HS-27A (cell line): ENCODE measurements around the gene RRM1.
"Not testable (repeated sequence)": the region's sequence is repeated elsewhere in the genome, so short reads cannot be mapped to it uniquely, and the experiment has no call there.

ENCODE experiments used
- DNase-seq: peaks from one replicate; pipeline ENCODE4 v3.0.0-alpha.2; 2012; ENCODE audit warnings: low read depth, missing footprints

Gene RRM1

DNA sequence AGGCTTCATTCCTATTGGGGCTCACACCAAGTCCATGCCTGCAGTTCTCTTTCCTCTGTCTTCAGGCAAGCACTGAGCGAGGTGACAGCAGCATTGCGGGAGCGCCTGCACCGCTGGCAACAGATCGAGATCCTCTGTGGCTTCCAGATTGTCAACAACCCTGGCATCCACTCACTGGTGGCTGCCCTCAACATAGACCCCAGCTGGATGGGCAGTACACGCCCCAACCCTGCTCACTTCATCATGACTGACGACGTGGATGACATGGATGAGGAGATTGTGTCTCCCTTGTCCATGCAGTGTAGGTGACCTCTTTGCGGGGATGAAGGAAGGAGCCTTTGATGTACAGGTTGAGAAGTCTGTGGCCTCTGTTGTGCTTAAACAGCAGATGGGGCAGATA is 11.4 kb upstream of the RRM1 start:
- DNase-seq: no peak

DNA sequence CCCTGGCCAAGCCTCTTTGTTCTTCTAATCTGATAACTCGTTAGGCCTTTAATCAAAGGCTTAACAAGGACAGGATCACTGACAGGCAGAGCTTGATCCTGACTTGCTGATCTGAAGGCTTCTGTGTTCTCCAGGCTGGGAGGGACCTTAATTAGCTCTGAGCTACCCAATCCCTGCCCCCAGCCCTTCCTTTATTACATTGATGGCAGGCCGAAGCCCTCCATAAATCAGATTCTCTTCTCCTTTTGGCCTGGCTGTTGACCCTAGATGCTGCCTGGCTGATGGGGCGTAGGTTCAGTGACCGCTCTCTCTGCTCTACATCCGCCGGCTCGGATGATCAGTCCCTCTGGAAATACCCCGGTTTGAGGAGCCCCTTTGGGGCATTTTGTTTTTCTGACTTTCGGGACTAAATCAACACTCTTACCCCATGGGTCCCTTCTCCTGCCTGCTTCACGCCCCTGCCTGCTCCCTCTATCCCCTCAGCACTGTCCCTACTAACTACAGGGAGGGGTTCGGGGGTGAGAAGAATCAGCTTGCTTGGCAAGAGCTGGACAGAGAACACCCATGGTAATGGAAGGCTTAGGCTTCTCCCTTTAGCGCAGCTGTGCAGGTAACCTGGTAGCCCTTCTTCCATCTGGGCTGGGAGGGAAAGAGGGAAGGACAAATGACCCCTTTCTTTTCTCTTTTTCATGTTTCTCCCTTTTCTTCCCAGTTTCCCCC is 10.0 kb upstream of the RRM1 start:
- no peak for DNase-seq

DNA sequence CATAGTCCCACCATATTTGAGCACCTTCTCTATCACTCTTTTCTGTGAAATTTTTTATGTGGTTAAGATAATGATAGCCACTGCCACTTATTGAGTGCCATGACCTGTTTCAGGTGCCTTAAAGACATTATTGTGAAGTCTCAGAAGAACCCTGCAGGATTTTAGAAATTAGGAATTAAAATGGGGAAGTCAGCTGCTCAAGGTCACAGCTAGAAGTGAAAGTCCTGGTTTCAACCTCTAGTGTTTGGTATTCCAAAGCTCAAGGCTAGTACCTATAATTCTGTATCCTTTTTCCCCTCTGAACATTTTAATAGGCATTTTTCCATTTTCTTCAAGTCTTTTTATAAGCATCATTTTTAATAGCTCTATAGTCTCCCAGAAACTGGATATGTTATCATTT is 9.0 kb upstream of the RRM1 start:
- no peak for DNase-seq

DNA sequence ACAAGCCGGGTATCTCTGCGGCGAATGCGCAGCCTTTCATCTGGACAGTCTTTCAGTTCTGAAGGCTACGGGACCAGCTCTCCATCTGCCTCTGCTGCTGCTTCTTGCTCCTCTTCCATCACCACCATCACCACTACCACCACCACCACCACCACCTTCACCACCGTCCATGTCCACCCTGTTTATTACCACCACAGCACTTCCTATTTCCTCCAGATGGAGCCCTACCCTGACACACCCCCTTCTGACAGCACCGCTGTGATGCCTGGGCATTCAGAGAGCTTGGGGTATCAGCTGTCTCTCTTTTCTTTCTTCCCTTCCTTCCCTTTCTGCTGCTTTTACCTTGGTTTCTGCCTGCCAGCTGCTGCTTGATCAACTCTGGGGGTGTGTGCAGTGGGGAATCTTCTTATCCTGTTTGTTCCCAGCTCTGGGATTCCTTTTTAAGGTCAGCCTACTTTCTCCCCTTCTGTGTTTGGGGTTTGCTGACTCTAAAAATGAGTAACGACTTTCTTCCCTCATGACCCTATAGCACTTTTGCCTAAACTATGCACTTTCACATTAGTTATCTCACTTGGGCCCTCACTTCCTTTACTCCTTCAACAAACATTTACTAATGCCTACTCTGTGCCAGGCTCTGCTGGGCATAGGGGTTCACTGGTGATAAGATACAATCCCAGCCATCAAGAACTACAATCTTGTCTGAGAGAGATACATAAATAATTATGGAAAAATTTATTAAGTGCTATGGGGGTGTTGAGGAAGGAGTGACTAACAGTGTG is 7.8 kb upstream of the RRM1 start:
- DNase-seq: no peak

DNA sequence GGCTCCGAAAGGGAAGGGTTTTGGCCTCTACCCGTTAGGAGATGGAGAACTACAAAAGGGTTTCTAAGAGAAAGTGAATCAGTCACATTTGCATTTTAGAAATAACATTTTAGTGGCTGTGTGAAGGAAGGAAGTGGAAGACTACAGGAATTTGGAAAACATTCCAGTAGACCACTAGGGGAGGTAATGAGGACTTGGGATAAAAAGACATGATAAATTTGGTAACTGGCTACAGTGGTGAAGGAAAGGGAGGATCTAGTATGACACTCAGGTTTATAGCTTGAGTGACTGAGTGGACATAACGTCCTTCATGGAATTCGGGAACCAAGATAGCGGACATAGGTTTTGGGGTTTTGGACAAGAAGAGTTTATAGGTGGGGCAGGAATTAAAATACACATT is 7.0 kb upstream of the RRM1 start:
- no peak for DNase-seq

DNA sequence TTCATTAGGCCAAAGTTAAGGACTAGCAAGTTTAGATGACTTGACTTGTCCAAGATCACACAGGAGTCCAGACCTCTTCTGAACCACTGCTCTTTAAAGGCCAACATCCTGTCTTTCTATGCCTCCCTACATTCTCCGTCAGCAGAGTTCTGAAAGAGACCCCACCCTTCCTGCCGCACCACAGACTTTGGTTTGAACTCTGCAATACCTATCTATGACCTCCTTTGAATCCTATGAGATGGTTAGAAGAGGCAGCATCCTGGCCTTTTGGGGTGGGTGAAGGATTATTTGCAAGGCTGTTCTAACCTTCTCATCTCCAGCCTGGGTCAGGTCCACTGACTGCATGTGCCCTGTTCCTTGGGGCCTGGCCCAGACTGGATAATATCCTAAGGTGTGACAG is 4.3 kb upstream of the RRM1 start:
- no peak for DNase-seq

DNA sequence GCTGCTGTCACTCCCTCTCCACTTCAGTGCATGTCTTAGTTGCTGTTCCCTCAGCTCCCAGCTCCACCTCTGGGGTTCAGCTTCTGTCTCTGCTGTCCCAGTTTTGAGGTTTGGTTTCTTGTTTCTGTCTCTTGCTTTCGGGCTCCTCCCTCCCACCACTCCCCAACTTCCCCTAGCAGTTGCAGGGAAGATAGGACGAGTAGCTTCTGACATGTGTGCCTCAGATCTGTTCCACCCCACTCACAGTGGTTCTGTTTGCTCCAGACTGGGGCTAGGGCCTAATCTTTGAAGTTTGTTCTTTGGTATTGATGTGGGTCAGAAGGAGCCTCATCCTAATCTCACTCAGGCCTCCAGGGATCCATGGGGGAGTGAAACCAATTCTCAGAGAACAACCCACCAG is 2.6 kb upstream of the RRM1 start:
- DNase-seq: no peak

DNA sequence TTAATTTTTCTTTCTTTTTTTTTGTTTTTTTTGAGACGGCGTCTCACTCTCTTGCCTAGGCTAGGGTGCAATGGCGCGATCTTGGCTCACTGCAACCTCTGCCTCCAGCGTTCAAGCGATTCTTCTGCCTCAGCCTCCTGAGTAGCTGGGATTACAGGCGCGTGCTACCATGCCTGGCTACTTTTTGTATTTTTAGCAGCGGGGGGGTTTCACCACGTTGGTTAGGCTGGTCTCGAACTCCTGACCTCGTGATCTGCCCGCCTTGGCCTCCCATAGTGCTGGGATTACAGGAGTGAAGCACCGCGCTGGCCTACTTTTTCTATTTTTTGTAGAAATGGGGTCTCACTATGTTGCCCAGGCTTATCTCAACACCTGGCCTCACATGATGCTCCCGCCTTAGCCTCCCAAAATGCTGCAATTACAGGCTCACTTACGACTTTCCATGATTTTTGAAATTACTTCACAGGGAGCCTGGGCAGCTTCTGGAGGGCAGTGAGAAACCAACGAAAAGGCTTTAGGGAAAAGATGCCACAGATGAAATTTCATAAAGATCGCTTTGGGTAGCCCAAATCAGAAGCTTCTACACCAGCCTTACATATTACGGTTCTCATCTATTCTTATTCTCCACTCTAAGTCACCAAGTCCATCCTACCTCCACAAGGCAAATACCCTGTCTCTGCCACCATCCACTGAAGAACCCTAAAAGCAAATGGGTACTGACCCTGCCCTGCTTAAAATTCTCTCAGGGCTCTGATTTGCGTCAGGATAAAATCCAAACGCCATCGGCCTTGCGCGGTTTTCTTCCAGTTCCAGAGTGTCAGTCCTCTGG is 866 bp upstream of the RRM1 start:
- no peak for DNase-seq

DNA sequence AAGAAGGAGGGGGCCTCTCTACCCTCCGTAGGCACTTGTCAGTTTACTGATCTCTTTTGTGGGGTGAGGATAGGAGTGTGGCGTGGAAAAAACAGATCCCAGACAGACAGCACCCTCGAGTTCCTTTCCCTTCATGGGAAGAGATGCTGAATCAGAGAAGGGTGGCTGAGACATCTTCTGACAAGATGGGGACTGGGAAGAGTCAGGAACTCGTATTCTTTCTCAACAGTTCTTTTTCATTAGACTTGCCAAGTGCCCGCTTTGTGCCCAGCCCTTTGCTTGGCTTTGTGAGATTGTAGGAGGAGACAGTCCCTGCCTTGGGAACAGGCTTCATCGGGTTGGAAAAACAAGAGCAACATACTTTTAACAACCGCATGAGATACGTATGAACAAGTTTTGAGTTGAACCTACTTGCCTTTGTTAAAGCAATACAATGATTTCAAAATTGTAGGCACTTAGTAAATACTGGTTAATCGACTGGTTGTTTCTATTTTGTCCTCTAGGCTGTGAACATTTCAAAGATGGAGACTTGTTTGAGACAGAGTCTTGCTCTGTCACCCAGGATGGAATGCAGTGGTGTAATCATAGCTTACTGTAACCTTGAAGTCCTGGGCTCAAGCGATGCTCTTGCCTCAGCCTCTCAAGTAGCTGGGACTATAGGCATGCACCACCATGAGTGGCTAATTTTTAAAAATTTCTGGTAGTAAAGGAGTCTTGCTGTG is 1.1 kb downstream of the RRM1 start:
- DNase-seq: peak; percentile 24

DNA sequence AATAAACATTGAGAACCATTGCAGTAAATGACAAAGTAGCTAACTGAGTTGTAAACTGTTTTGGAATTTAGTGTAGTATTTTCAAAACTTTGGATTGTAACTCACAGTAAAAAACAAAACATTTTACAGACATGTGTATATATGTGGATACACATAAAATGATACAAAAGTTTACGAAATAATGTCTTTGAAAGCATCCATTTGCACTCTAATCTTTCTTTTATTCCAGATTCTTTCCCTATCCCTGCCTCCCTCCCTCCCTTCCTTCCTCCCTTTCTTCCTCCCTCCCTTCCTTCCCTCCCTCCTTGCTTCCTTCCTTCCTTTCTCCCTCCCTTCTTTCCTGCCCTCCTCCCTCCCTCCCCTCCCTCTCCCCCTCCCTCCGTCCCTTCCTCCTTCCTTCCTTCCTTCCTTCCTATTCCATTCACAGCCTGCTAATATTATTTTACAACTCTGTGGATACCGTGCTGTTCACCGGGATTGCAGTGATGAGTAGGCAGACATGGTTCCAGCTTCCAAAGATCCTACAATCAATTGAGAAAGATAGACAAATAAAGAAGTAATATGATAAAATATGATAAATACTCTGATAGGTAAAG is 3.5 kb downstream of the RRM1 start:
- DNase-seq: no peak

DNA sequence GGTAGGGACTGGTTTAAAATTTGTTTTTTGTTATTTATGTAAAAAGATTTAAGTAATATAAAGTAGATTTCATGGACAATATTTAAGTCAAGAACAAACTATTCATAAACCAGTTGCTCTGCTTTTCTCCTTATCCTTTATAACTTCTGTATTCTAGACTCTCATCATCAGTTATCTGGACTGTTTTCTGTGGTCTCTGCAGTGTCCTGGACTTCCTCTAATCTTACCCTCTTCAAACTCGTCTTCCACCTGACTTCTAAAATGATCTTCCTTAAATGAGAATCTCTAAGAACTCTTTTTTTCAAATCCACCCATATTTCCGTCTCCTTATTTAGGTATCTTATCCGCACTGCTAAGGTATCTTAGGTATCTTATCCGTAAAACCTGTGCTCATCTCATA is 8.1 kb downstream of the RRM1 start:
- DNase-seq: no peak

DNA sequence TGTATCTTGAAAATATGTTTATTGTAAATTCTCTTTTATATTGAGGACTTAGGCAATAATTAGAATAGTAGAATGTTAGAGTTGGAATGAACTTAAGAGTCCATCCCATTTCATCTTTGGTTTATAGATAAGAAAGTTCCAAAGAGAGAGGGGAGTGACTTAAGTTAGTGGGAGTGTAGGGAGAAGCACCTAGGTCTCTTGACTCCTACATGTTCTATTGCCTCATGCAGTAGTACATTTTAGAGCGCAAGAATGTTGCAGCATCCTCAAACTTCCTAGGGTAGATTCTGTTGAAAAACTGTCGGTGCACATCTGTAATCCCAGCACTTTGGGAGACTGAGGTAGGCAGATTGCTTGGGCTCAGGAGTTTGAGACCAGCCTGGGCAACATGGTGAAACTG is 8.7 kb downstream of the RRM1 start:
- no peak for DNase-seq

DNA sequence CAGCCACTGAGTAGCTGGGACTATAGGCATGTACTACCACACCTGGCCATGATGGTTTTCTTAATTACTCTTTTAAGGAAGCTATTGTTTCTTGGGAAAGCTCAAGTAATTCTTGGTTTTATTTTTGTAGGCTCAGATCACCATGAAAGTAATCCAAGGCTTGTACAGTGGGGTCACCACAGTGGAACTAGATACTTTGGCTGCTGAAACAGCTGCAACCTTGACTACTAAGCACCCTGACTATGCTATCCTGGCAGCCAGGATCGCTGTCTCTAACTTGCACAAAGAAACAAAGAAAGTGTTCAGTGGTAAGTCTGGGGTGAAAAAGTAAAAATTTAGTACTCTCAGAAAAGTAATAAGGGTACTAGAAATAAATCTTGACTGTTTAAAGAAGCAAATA is 11.3 kb downstream of the RRM1 start:
- no peak for DNase-seq

DNA sequence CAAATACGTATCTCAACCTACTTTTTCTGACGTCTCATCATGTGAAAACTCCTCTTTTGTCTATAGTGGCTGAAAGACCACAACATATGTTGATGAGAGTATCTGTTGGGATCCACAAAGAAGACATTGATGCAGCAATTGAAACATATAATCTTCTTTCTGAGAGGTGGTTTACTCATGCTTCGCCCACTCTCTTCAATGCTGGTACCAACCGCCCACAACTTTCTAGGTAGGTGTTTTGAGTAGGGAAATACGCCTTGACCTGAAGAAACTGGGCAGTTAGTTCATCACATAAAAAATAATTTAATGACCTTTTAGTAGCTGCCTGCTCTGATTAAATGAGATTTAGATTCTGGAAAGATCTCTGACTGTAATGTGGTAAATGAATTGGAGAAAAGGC is 17.2 kb downstream of the RRM1 start:
- DNase-seq: no peak

DNA sequence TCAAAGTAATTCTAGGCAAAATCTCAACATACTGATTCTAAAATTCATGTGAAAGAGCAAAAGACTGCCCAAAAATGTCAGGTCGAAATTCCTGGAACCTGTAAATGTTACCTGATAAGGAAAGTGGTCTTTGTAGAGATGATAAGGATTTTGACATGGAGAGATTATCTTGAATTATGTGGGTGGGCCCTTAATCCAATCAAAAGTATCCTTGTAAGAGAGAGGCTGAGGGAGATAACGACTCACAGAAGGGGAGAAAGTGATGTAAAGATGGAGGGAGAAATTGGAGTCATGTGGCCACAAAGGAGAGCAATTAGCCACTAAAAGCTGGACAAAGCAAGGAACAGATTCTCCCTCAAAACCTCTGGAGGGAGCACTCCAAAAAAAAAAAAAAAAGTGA is 20.5 kb downstream of the RRM1 start:
- DNase-seq: no peak

DNA sequence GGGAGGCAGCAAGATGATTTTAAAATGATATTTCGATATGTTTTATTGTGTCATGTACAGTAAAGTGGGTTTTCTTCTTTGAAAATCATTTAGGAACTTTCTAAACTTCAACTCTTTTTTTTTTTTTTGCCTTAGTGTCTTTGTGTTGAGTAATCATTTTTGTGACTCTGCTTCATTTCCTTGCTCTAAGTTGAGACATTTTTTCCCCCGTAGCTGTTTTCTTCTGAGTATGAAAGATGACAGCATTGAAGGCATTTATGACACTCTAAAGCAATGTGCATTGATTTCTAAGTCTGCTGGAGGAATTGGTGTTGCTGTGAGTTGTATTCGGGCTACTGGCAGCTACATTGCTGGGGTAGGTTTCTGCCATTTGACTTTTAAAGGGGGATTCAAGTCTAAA is 23.5 kb downstream of the RRM1 start:
- DNase-seq: no peak

DNA sequence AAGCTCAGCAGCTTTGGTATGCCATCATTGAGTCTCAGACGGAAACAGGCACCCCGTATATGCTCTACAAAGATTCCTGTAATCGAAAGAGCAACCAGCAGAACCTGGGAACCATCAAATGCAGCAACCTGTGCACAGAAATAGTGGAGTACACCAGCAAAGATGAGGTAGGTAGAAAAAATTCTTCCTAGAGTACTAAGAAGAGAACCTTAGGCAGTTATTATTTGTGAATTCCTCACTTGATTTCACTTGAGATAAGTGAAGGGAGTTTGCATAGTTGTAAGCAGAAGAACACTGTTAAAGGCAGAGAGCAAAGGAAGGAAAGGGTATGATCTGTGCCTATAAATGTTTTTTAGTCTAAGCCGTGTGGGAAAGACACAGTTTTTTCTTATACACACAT is 28.6 kb downstream of the RRM1 start:
- no peak for DNase-seq

DNA sequence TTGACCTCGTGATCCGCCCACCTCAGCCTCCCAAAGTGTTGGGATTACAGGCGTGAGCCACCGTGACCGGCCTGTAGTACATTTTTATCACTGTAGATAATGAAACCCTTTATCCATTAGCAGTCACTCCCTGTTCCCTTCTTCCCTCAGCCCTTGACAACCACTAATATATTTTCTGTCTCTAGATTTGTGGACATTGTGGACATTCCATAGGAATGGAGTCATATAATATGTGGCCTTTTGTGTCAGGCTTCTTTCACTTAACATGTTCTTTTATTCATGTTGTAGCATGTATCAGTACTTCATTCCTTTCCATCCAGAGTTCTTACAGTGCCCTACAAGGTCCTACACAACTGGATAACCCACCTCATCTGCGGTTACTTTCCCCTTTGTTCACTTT is 30.5 kb downstream of the RRM1 start:
- DNase-seq: no peak

DNA sequence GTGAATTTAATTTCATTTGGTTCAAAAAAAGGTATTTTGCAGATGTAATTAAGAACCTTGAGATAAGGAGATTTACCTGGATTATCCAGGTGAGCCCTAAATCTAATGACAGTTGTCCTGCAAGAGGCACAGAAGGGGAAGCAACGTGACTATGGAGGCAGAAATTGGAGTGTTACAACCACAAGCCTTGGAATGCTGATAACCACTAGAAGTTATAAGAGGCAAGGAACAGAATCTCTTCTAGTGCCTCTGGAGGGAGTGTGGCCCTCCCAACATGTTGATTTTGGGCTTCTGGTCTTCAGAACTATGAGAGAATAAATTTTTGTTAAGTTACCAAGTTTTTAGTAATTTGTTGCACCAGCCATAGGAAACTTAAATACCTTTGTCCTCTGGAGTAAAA is 32.8 kb downstream of the RRM1 start:
- DNase-seq: no peak

DNA sequence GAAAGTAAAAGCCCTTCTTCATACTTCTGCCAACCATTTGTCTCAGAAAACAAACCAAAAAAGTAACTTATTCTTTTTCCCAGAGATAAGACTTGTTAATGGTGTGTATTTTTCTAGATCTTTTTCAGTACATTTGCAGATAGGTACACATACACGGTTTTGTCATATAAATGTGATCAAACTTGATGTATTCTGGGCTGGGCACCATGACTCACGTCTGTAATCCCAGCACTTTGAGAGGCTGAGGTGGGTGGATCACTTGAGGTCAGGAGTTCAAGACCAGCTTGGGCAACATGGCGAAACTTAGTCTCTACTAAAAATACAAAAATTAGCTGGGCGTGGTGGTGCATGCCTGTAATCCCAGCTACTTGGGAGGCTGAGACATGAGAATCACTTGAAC is 35.6 kb downstream of the RRM1 start:
- not testable (repeated sequence) for DNase-seq

DNA sequence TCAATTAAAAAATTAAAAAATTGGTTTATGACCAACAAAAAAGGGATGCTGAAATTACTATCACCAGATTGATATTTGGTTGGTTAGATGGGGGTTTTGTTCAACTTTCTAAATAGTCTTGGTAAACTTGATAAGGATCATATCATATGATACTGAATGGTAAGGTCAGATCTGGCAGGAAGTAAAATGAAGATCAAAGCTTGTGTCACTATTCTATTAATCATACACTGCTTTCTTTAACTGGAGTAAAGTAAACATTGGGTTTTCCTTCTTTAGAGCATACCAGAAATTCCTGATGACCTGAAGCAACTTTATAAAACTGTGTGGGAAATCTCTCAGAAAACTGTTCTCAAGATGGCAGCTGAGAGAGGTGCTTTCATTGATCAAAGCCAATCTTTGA is 40.2 kb downstream of the RRM1 start:
- DNase-seq: no peak

DNA sequence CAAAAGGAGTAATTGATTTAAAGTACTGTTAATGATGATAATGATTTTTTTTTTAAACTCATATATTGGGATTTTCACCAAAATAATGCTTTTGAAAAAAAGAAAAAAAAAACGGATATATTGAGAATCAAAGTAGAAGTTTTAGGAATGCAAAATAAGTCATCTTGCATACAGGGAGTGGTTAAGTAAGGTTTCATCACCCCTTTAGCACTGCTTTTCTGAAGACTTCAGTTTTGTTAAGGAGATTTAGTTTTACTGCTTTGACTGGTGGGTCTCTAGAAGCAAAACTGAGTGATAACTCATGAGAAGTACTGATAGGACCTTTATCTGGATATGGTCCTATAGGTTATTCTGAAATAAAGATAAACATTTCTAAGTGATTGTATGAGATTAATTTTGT is 43.9 kb downstream of the RRM1 start:
- DNase-seq: no peak
